Fibroblast of skin of scalp (primary cell): ENCODE results near the gene KCNC4.

Experiments used
- DNase-seq: peaks from one replicate; pipeline ENCODE4 v3.0.0-alpha.2; 2013

Gene KCNC4

GRCh38 chr1:110258734-110259133 is 48.6 kb downstream of the KCNC4 start:
- DNase-seq, result no peak

DNA sequence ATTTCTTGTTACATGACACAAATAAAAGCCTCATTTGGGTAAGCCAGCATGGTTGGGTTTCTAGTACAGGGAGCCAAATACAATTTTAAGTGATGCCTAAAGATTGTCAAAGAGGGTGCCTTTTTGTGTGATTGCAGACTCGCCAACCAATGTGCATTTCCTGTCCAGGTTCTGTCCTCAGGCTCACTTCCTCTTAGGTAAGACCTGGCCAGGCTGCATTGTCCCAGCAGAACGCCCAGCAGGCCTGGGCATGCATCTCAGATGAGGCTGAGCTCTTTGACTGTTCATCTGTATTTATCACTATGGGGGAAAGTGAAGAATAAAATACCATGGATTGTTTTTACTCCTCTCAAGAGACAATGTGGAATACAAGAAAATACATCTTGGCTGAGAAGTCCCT is 49.7 kb downstream of the KCNC4 start:
- no peak for DNase-seq
